Thymus (tissue), 11 donors: ENCODE measurements around the gene CHURC1. TPM values are rescaled to one million over a fixed set of nuclear protein-coding genes. Genes with fewer than 3 reads are reported as not detected.
A peak's percentile ranks its signal among the peaks of the same experiment; 100 is the strongest.

Source experiments
- DNase-seq, 9 donors: peaks; one replicate each; pipeline ENCODE4 v3.0.0-alpha.2; 2013; ENCODE audit warnings: low spot score in 9 of 9, low read depth in 6 of 9, missing footprints in 1 of 9
- H3K27ac ChIP-seq, 2 donors: one replicate each; pipeline ENCODE4 v1.5.1; 2013; ENCODE audit warnings: control low read depth in 1 of 2, low read depth in 1 of 2, low read length in 1 of 2, mild to moderate bottlenecking in 1 of 2, moderate library complexity in 1 of 2
- H3K27me3 ChIP-seq, 2 donors: one replicate each; pipeline ENCODE4 v1.5.1; 2013; ENCODE audit warnings: low read length in 1 of 2; ENCODE audit not compliant: control insufficient read depth in 2 of 2, insufficient read depth in 1 of 2
- H3K36me3 ChIP-seq, 2 donors: one replicate each; pipeline ENCODE4 v1.5.1; 2013; ENCODE audit warnings: low read length in 1 of 2, mild to moderate bottlenecking in 1 of 2, moderate library complexity in 1 of 2; ENCODE audit not compliant: control insufficient read depth in 2 of 2, insufficient read depth in 2 of 2
- H3K4me1 ChIP-seq, 2 donors: one replicate each; pipeline ENCODE4 v1.5.1; 2013; ENCODE audit warnings: low read length in 2 of 2; ENCODE audit not compliant: control insufficient read depth in 2 of 2, insufficient read depth in 2 of 2
- H3K4me3 ChIP-seq, 2 donors: one replicate each; pipeline ENCODE4 v1.5.1; 2013; ENCODE audit warnings: low read length in 2 of 2, control low read depth in 1 of 2, mild to moderate bottlenecking in 1 of 2
- H3K9me3 ChIP-seq, 2 donors: one replicate each; pipeline ENCODE4 v1.5.1; 2013; ENCODE audit warnings: low read length in 1 of 2, mild to moderate bottlenecking in 1 of 2; ENCODE audit not compliant: control insufficient read depth in 2 of 2, insufficient read depth in 1 of 2
- WGBS: extraction: QIAGEN DNeasy Blood & Tissue Kit; methylation state at CpG from one replicate; pipeline ENCODE4 v1.1.7; 2013; 5-methylcytosine and 5-hydroxymethylcytosine counted together
- polyA plus RNA-seq: library from polyadenylated mRNA; stranded (reverse); fragments of 200-250 nt; gene quantifications from one replicate; pipeline ENCODE4 v1.2.3, GENCODE V29; 2013
- total RNA-seq: library from RNA; stranded (reverse); fragments of 120-200 nt; gene quantifications from one replicate; pipeline ENCODE4 v1.2.4, GENCODE V29; 2013
- donor health status: healthy.

Gene CHURC1
- total and polyA plus RNA-seq, 2 donors, result 55.1 to 93.7 TPM

GRCh38 chr14:64938972-64939816 is 24.9 kb downstream of the CHURC1 start:
- no peak for DNase-seq
- H3K4me1 ChIP-seq, result peaks cover 0 to 7% of the 10 kb centered on the region in 2 donors
- no peaks in the 10 kb centered on the region for H3K9me3 ChIP-seq
- no peak overlapping the region for H3K27ac ChIP-seq
- peaks cover 47 to 49% of the 10 kb centered on the region in 2 donors for H3K36me3 ChIP-seq
- H3K4me3 ChIP-seq, result no peak overlapping the region
- H3K27me3 ChIP-seq, result no peaks in the 10 kb centered on the region
- WGBS, result 98% methylated on average over 17 of the region's 17 CpGs

- H3K4me3 ChIP-seq, result no peak overlapping the region
- WGBS, result 91% methylated on average over 3 of the region's 3 CpGs
- no peak for DNase-seq
- no peaks in the 10 kb centered on the region for H3K9me3 ChIP-seq
- H3K27ac ChIP-seq, result no peak overlapping the region
- H3K27me3 ChIP-seq, result no peaks in the 10 kb centered on the region
- peaks cover 0 to 7% of the 10 kb centered on the region in 2 donors for H3K4me1 ChIP-seq
- H3K36me3 ChIP-seq, result peaks cover 44 to 49% of the 10 kb centered on the region in 2 donors
These were observed 25.5 kb downstream of the CHURC1 start for GRCh38 chr14:64939817-64940190.

- no peak for DNase-seq
- H3K4me3 ChIP-seq, result no peak overlapping the region
- 87% methylated on average over 3 of the region's 3 CpGs for WGBS
- no peaks in the 10 kb centered on the region for H3K9me3 ChIP-seq
- H3K36me3 ChIP-seq, result peaks cover 41 to 49% of the 10 kb centered on the region in 2 donors
- H3K27ac ChIP-seq, result no peak overlapping the region
- H3K27me3 ChIP-seq, result no peaks in the 10 kb centered on the region
- H3K4me1 ChIP-seq, result peaks cover 0 to 9% of the 10 kb centered on the region in 2 donors
These were observed 26.2 kb downstream of the CHURC1 start for GRCh38 chr14:64940336-64940910.

- peaks cover 0 to 22% of the 10 kb centered on the region in 2 donors for H3K4me1 ChIP-seq
- no peaks in the 10 kb centered on the region for H3K27me3 ChIP-seq
- peak within 1 kb of the TSS in 1 of 2 donors; percentile 31 for H3K27ac ChIP-seq
- no peaks in the 10 kb centered on the region for H3K9me3 ChIP-seq
- WGBS, result 90% methylated on average over 13 of the region's 13 CpGs
- peaks cover 33 to 54% of the 10 kb centered on the region in 2 donors for H3K36me3 ChIP-seq
- no peak for DNase-seq
- H3K4me3 ChIP-seq, result no peak within 1 kb of the TSS
These were observed 28.4 kb downstream of the CHURC1 start, which contains the start of gene GPX2 for GRCh38 chr14:64942531-64943111. Gene GPX2, minus strand, starts transcription at chr14:64942745. Its CDS starts 19 bp downstream, at chr14:64942726.

- H3K9me3 ChIP-seq, result no peaks in the 10 kb centered on the region
- H3K4me3 ChIP-seq, result no peak overlapping the region
- peaks cover 35 to 59% of the 10 kb centered on the region in 2 donors for H3K36me3 ChIP-seq
- no peak for DNase-seq
- H3K4me1 ChIP-seq, result peaks cover 0 to 22% of the 10 kb centered on the region in 2 donors
- H3K27ac ChIP-seq, result peak overlapping the region in 1 of 2 donors; percentile 31
- WGBS, result 49% methylated on average over 6 of the region's 6 CpGs
- H3K27me3 ChIP-seq, result no peaks in the 10 kb centered on the region
These were observed 29.3 kb downstream of the CHURC1 start for GRCh38 chr14:64943556-64943955.

- H3K4me3 ChIP-seq, result no peak overlapping the region
- no peaks in the 10 kb centered on the region for H3K27me3 ChIP-seq
- WGBS, result 97% methylated on average over 2 of the region's 2 CpGs
- no peak overlapping the region for H3K27ac ChIP-seq
- no peaks in the 10 kb centered on the region for H3K9me3 ChIP-seq
- peaks cover 35 to 60% of the 10 kb centered on the region in 2 donors for H3K36me3 ChIP-seq
- DNase-seq, result no peak
- H3K4me1 ChIP-seq, result peaks cover 0 to 22% of the 10 kb centered on the region in 2 donors
These were observed 29.8 kb downstream of the CHURC1 start for GRCh38 chr14:64944041-64944440.

GRCh38 chr14:64944861-64945260 is 30.6 kb downstream of the CHURC1 start:
- H3K4me1 ChIP-seq, result peaks cover 0 to 19% of the 10 kb centered on the region in 2 donors
- H3K27me3 ChIP-seq, result no peaks in the 10 kb centered on the region
- H3K27ac ChIP-seq, result no peak overlapping the region
- peaks cover 31 to 52% of the 10 kb centered on the region in 2 donors for H3K36me3 ChIP-seq
- H3K4me3 ChIP-seq, result no peak overlapping the region
- 97% methylated on average over 4 of the region's 4 CpGs for WGBS
- no peaks in the 10 kb centered on the region for H3K9me3 ChIP-seq
- DNase-seq, result no peak

- Histone ChIP-seq H3K27me3 (no peaks in the 10 kb centered on the region), H3K36me3 (peaks cover 27 to 57% of the 10 kb centered on the region in 2 donors), H3K4me3 (no peak overlapping the region), H3K27ac (no peak overlapping the region), H3K4me1 (peaks cover 0 to 19% of the 10 kb centered on the region in 2 donors), H3K9me3 (no peaks in the 10 kb centered on the region)
- DNase-seq, result no peak
- 88% methylated on average over 12 of the region's 12 CpGs for WGBS
These were observed 31.4 kb downstream of the CHURC1 start for GRCh38 chr14:64945431-64946178.
